Measurements from ENCODE around the gene AFAP1.

AFAP1 gene

GRCh38 chr4:7847206-7847605 is 92.5 kb downstream of the AFAP1 start:
- in situ Hi-C loops (cut with MboI; ENCODE audit: low sequenced_read_pairs): no loop called here
- no peak for DNase-seq (ENCODE audit: low spot score in 2 of 2)
- Histone ChIP-seq H3K4me3 (no peak overlapping the region), H3K9me3 (no peaks in the 10 kb centered on the region), H3K4me1 (peaks cover 2% of the 10 kb centered on the region; the same call in 1 of the 2 replicates), H3K27me3 (ENCODE audit: low read depth) (no peaks in the 10 kb centered on the region), H3K36me3 (replicated peaks) (peaks cover 8% of the 10 kb centered on the region; the same call in 1 of the 2 replicates)

DNA sequence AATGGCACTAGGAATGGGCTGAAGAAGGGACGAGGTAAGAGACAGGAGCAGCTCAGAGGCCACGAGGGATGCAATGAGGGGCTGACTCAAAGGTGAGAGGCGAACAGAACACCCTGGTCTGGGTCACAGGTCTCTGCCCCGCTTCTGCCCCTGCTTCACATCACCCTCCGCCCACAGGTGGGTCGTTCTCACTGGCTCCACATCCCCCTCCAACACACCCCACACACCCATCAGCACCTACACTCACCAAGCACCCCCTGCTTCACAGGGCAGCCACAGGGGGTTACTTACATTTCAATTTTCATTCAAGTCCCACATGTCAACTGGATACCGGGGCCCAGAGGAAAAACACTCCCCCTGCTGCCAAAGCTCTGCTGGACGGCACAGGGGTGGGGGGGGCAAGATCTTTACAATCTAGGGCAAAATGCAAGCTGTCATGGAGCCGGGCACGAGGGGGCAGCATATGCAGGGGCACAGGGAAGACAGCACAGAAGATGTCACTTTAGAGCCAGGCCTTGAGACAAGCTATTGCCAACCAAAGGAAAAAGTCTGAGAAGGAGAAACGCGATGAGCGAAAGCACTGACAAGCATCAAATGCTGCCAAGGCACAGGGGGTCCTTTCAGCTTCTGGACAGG is 94.0 kb downstream of the AFAP1 start:
- H3K27me3 ChIP-seq (ENCODE audit: low read depth): no peaks in the 10 kb centered on the region
- peak in 1 of 2 experiments; percentile 56 for DNase-seq (ENCODE audit: low spot score in 2 of 2)
- H3K9me3 ChIP-seq: no peaks in the 10 kb centered on the region
- H3K4me1 ChIP-seq: peaks cover 2% of the 10 kb centered on the region; the same call in 1 of the 2 replicates
- peaks cover 3% of the 10 kb centered on the region; the same call in 1 of the 2 replicates for H3K36me3 ChIP-seq (replicated peaks)
- in situ Hi-C loops (cut with MboI; ENCODE audit: low sequenced_read_pairs): no loop called here
- no peak overlapping the region for H3K4me3 ChIP-seq

DNA sequence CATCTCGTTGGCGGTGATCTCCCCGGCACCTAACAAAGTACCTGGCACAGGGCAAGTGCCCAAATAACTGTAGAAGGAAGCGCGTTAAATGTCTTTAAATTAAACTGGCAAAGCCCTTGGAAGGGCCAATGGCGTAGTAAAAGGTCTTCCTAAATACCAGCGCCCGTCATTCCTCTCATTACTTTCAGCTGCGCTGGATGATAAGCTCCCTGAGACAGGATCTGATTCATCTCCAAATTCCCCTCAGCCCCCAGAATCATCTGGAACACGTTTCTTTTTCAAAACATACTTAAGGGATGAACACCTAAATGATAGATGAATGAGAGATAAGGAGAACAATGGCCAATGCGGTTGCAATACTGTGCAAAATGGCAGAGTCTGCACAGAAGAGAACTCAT is 95.1 kb downstream of the AFAP1 start:
- H3K27me3 ChIP-seq (ENCODE audit: low read depth): no peaks in the 10 kb centered on the region
- H3K4me1 ChIP-seq: peaks cover 2% of the 10 kb centered on the region; the same call in 1 of the 2 replicates
- H3K9me3 ChIP-seq: no peaks in the 10 kb centered on the region
- H3K4me3 ChIP-seq: no peak overlapping the region
- in situ Hi-C loops (cut with MboI; ENCODE audit: low sequenced_read_pairs): no loop called here
- DNase-seq (ENCODE audit: low spot score in 2 of 2): no peak
- peaks cover 3% of the 10 kb centered on the region; the same call in 1 of the 2 replicates for H3K36me3 ChIP-seq (replicated peaks)

GRCh38 chr4:7843831-7844593 is 95.6 kb downstream of the AFAP1 start:
- peak; percentile 57 to 88 for DNase-seq (ENCODE audit: low spot score in 2 of 2)
- Histone ChIP-seq H3K4me3 (no peak overlapping the region), H3K27me3 (ENCODE audit: low read depth) (no peaks in the 10 kb centered on the region), H3K36me3 (replicated peaks) (peaks cover 3% of the 10 kb centered on the region; the same call in 1 of the 2 replicates), H3K9me3 (no peaks in the 10 kb centered on the region), H3K4me1 (peaks cover 2% of the 10 kb centered on the region; the same call in 1 of the 2 replicates)
- in situ Hi-C loops (cut with MboI; ENCODE audit: low sequenced_read_pairs): no loop called here

GRCh38 chr4:7842384-7843279 is 97.0 kb downstream of the AFAP1 start:
- no peak for DNase-seq (ENCODE audit: low spot score in 2 of 2)
- in situ Hi-C loops (cut with MboI; ENCODE audit: low sequenced_read_pairs): no loop called here
- Histone ChIP-seq H3K36me3 (replicated peaks) (peaks cover 3% of the 10 kb centered on the region; the same call in 1 of the 2 replicates), H3K4me3 (no peak overlapping the region), H3K4me1 (peaks cover 2% of the 10 kb centered on the region; the same call in 1 of the 2 replicates), H3K9me3 (no peaks in the 10 kb centered on the region), H3K27me3 (ENCODE audit: low read depth) (no peaks in the 10 kb centered on the region)

DNA sequence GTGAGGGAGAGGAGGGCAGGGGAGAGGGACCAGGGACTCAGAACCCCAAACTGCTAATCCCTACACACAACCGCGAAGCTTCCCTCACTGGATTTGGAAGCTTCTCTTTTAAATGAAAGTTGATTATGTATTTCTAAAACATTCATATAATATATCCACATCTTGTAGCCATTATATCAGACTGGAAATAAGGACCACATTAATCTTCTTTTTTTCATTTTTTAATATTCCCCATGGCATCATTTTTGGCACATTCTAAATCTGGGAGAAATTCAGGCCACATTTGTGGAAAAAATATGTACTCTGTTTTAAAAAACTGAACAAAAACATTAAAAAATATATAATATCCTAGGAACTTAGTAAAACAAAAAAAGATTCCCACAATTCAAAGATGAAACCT is 97.8 kb downstream of the AFAP1 start:
- H3K9me3 ChIP-seq: no peaks in the 10 kb centered on the region
- H3K4me3 ChIP-seq: no peak overlapping the region
- DNase-seq (ENCODE audit: low spot score in 2 of 2): no peak
- peaks cover 3% of the 10 kb centered on the region; the same call in 1 of the 2 replicates for H3K36me3 ChIP-seq (replicated peaks)
- in situ Hi-C loops (cut with MboI; ENCODE audit: low sequenced_read_pairs): no loop called here
- peaks cover 2% of the 10 kb centered on the region; the same call in 1 of the 2 replicates for H3K4me1 ChIP-seq
- no peaks in the 10 kb centered on the region for H3K27me3 ChIP-seq (ENCODE audit: low read depth)

- H3K4me3 ChIP-seq: no peak overlapping the region
- peaks cover 3% of the 10 kb centered on the region for H3K36me3 ChIP-seq (replicated peaks)
- no peak for DNase-seq (ENCODE audit: low spot score in 2 of 2)
- no peaks in the 10 kb centered on the region for H3K9me3 ChIP-seq
- H3K27me3 ChIP-seq (ENCODE audit: low read depth): no peaks in the 10 kb centered on the region
- peaks cover 2% of the 10 kb centered on the region; the same call in 1 of the 2 replicates for H3K4me1 ChIP-seq
- in situ Hi-C loops (cut with MboI; ENCODE audit: low sequenced_read_pairs): no loop called here
Observed at GRCh38 chr4:7841071-7841470, 98.6 kb downstream of the AFAP1 start.

GRCh38 chr4:7839856-7840255 is 99.8 kb downstream of the AFAP1 start:
- in situ Hi-C loops (cut with MboI; ENCODE audit: low sequenced_read_pairs): no loop called here
- peaks cover 3% of the 10 kb centered on the region for H3K36me3 ChIP-seq (replicated peaks)
- DNase-seq (ENCODE audit: low spot score in 2 of 2): no peak
- H3K27me3 ChIP-seq (ENCODE audit: low read depth): no peaks in the 10 kb centered on the region
- H3K4me1 ChIP-seq: peaks cover 2% of the 10 kb centered on the region; the same call in 1 of the 2 replicates
- H3K4me3 ChIP-seq: no peak overlapping the region
- H3K9me3 ChIP-seq: no peaks in the 10 kb centered on the region

DNA sequence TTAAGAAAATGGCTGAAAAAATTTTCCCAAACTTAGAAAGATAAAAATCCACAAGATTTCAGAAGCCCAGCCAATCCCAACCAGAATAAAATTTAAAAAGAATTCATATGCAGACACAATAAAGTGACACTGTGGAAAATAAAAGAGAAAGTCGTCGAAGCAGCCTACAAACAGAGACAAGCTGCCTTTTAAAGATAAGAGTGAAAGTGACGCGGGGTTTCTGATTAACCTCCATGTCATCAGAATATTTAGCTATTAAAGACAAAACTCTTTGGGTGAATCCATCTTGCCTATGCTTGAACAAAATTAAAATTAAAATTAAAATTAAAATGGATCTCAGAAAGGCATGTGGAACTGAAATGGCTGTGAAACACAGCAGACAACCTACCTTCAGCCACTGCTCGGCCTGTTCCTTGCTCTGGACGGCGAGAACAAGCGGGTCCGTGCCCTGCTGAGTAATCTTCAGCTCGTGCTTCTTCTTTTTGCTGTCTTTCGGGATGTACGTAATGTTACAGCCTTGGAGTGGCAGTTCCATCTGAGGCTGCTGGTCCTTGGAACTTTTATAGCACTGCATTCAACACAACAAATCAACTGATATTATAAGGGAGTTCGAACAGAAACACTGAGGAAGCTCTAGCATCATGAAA is 101.4 kb downstream of the AFAP1 start:
- Histone ChIP-seq H3K4me1 (no peaks in the 10 kb centered on the region), H3K4me3 (no peak overlapping the region), H3K36me3 (replicated peaks) (peaks cover 3% of the 10 kb centered on the region), H3K27me3 (ENCODE audit: low read depth) (no peaks in the 10 kb centered on the region), H3K9me3 (no peaks in the 10 kb centered on the region)
- no peak for DNase-seq (ENCODE audit: low spot score in 2 of 2)
- in situ Hi-C loops (cut with MboI; ENCODE audit: low sequenced_read_pairs): no loop called here

DNA sequence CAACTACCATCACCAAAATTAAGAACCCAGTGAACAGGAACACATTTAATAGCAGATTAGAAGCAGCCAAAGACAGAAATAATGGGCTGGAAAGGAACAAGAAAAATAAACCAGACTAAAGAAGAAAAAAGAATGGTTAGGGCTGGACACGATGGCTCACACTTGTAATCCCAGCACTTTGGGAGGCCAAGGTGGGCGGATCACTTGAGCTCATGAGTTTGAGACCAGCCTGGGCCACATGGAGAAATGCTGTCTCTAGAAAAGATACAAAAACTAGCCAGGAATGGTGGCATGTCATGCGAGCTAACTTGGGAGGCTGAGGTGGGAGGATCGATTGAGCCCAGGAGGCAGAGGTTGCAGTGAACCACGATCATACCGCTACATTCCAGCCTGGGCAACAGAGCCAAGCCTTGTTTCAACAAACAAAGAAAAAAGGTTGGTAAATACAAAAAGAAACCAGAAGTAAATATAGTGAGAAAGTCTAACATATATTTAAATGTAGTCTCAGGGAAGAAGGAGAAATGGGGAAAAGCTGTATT is 102.0 kb downstream of the AFAP1 start:
- DNase-seq (ENCODE audit: low spot score in 2 of 2): no peak
- no peaks in the 10 kb centered on the region for H3K9me3 ChIP-seq
- H3K4me3 ChIP-seq: no peak overlapping the region
- H3K4me1 ChIP-seq: no peaks in the 10 kb centered on the region
- no peaks in the 10 kb centered on the region for H3K27me3 ChIP-seq (ENCODE audit: low read depth)
- H3K36me3 ChIP-seq (replicated peaks): no peaks in the 10 kb centered on the region; the same call in none of the 2 replicates
- in situ Hi-C loops (cut with MboI; ENCODE audit: low sequenced_read_pairs): no loop called here

GRCh38 chr4:7831858-7832730 is 107.6 kb downstream of the AFAP1 start:
- Histone ChIP-seq H3K4me3 (no peak overlapping the region), H3K4me1 (no peaks in the 10 kb centered on the region; the same call in 1 of the 2 replicates), H3K9me3 (no peaks in the 10 kb centered on the region), H3K27me3 (ENCODE audit: low read depth) (no peaks in the 10 kb centered on the region), H3K36me3 (replicated peaks) (no peaks in the 10 kb centered on the region; the same call in none of the 2 replicates)
- in situ Hi-C loops (cut with MboI; ENCODE audit: low sequenced_read_pairs): no loop called here
- no peak for DNase-seq (ENCODE audit: low spot score in 2 of 2)

GRCh38 chr4:7831330-7831729 is 108.3 kb downstream of the AFAP1 start:
- in situ Hi-C loops (cut with MboI; ENCODE audit: low sequenced_read_pairs): no loop called here
- no peak overlapping the region for H3K4me3 ChIP-seq
- no peak for DNase-seq (ENCODE audit: low spot score in 2 of 2)
- no peaks in the 10 kb centered on the region for H3K9me3 ChIP-seq
- H3K36me3 ChIP-seq (replicated peaks): no peaks in the 10 kb centered on the region; the same call in none of the 2 replicates
- no peaks in the 10 kb centered on the region; the same call in 1 of the 2 replicates for H3K4me1 ChIP-seq
- H3K27me3 ChIP-seq (ENCODE audit: low read depth): no peaks in the 10 kb centered on the region
